GM21529 (cell line): ENCODE measurements around the gene DYNC1H1.

ENCODE experiments used
- ATAC-seq: cut with Tn5 transposase; IDR thresholded peaks from one replicate; pipeline ENCODE4 v1.9.1; 2021; ENCODE audit not compliant: unreplicated experiment

Gene DYNC1H1

GRCh38 chr14:101964297-101965180 is at the start of gene DYNC1H1:
DYNC1H1 (plus strand) TSS chr14:101964573; CDS start chr14:101964692, 119 bp downstream.
- ATAC-seq: peak; percentile 82

- ATAC-seq: no peak
Measured at GRCh38 chr14:101915871-101916815, 48.2 kb upstream of the DYNC1H1 start.

GRCh38 chr14:101916816-101917412 is 47.5 kb upstream of the DYNC1H1 start:
- ATAC-seq: no peak

GRCh38 chr14:101917413-101918017 is 46.9 kb upstream of the DYNC1H1 start:
- no peak for ATAC-seq

GRCh38 chr14:101918065-101918989 is 46.0 kb upstream of the DYNC1H1 start:
- no peak for ATAC-seq

GRCh38 chr14:101920271-101920670 is 44.1 kb upstream of the DYNC1H1 start:
- no peak for ATAC-seq

GRCh38 chr14:101922866-101923265 is 41.5 kb upstream of the DYNC1H1 start:
- no peak for ATAC-seq

GRCh38 chr14:101925152-101925551 is 39.2 kb upstream of the DYNC1H1 start:
- no peak for ATAC-seq

- ATAC-seq: no peak
Measured at GRCh38 chr14:101926085-101926484, 38.3 kb upstream of the DYNC1H1 start.

- no peak for ATAC-seq
Measured at GRCh38 chr14:101926620-101927019, 37.8 kb upstream of the DYNC1H1 start.

GRCh38 chr14:101927859-101928258 is 36.5 kb upstream of the DYNC1H1 start:
- no peak for ATAC-seq

- no peak for ATAC-seq
Measured at GRCh38 chr14:101928415-101928841, 35.9 kb upstream of the DYNC1H1 start.

- ATAC-seq: no peak
Measured at GRCh38 chr14:101929096-101929495, 35.3 kb upstream of the DYNC1H1 start.

GRCh38 chr14:101929946-101930345 is 34.4 kb upstream of the DYNC1H1 start:
- ATAC-seq: no peak

GRCh38 chr14:101932673-101933072 is 31.7 kb upstream of the DYNC1H1 start:
- no peak for ATAC-seq

GRCh38 chr14:101933209-101933608 is 31.2 kb upstream of the DYNC1H1 start:
- ATAC-seq: no peak

GRCh38 chr14:101934601-101935150 is 29.7 kb upstream of the DYNC1H1 start:
- ATAC-seq: no peak

- no peak for ATAC-seq
Measured at GRCh38 chr14:101937926-101938767, 26.2 kb upstream of the DYNC1H1 start.
